ENCODE data around the gene BOK.
A peak's percentile ranks its signal among the peaks of the same experiment; 100 is the strongest.

BOK gene

GRCh38 chr2:241538838-241539615, 19.5 kb upstream of the BOK start:
- no peak for DNase-seq (ENCODE audit: low read depth)

- DNase-seq (ENCODE audit: low read depth): no peak
Measured at GRCh38 chr2:241539616-241540374, 18.8 kb upstream of the BOK start.

- DNase-seq (ENCODE audit: low read depth): no peak
Measured at GRCh38 chr2:241540401-241540770, 18.2 kb upstream of the BOK start.

DNA sequence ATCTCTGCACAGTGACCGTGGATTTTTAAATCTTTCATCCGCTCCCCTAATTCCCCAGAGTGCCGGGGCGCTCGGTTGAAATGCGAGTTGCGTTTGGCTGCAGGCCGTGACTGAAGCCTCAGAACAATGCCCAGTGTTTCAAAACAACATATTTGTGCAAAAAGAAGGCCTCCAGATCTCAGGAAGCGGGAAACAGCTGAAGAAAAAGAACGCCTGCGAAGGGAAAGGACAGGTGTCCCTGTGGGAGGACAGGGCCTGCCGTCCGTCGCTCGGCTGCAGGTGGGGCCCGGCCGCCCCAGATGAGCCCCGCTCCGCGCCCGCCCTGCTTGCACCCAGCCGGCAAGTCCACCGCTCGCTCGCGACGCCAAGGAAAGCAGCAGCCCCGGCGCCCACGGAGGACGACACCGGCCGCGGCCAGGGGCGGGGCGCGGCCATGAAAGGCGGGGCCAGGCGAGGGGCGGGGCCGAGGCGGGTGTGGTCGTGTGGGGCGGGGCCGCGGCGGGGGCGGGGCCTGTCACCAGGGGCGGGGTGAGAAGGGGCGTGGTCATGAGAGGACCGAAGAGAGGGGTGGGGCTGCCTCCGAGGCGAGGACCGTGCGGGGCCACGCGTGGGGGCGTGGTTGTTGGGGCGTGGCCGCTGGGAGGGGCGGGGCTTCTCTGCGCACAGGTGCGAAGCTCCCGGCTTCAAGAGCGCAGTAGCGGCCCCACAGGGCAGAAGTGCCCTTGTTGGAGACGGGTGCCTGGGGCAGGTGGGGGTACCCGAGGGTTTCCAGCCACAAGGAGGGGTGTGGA, 17.6 kb upstream of the BOK start:
- peak; percentile 43 for DNase-seq (ENCODE audit: low read depth)

DNA sequence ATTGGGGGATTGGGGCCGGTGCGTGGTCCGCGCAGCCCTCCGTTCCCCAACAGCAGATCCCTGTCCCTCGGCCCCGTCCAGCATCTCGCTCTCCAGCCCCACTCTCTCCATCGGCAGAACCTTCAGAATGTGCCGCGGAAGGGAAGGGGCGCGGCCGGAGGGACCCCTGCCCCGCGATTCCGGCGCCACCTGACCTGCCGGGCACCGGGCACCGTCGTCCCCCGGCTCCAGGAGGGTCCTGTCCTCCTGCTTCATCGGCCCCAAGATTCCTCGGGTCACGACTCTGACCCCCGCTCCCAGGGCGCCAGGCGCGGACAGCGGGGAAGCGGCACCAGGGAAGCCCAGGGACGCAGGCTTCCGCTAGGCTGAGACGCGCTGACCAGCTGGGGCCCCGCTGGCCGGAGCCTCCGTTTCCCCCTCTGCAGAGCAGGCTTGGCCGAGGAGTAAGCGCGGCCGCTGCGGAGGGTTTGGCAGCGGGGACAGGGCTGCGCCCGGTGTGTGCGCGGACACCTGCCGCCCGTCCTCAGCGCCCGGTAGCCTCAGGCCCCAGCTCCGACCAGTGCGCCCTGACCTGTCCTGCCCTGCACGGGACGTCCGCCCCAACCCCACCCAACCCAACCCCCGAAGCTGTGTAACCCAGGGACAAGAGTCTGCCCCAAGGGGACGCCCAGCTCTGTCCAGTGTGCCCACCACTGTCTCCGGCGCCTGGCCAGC, 16.8 kb upstream of the BOK start:
- no peak for DNase-seq (ENCODE audit: low read depth)

- no peak for DNase-seq (ENCODE audit: low read depth)
Measured at GRCh38 chr2:241542278-241542605, 16.3 kb upstream of the BOK start.

GRCh38 chr2:241545106-241545505, 13.4 kb upstream of the BOK start:
- no peak for DNase-seq (ENCODE audit: low read depth)

GRCh38 chr2:241545523-241546473, 12.7 kb upstream of the BOK start:
- DNase-seq (ENCODE audit: low read depth): no peak

DNA sequence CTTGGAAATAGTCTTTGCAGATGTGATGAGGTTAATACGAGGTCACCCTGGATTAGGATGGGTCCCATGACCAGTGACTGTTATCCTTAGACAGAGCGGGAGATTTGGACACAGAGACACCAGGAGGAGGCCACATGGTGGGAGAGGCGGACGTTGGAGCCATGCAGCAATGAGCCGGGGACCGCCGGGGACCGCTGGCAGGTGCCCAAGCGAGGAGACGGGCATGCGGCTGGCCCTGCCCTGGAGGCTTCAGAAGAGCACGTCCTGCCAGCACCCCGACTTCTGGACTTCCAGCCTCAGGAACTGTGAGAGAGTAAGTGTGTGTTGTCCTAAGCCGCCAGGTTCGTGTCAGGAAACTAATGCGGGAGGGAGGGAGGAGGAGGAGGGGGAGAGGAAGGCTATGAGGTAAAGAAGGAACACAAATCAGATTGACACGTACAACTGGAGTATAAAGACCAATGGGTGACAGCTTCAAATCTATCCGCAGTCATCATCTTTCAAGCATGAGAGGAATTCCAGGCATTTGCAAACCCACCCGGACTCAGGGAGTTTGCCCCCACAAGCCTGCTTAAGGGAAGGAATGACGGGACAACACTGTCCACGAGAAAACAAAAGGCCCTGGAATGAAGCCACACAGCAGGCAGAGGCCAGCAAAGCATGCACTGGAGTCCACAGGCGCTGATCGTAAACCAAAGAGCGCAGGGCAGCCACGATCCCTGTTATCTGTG, 11.6 kb upstream of the BOK start:
- DNase-seq (ENCODE audit: low read depth): no peak

DNA sequence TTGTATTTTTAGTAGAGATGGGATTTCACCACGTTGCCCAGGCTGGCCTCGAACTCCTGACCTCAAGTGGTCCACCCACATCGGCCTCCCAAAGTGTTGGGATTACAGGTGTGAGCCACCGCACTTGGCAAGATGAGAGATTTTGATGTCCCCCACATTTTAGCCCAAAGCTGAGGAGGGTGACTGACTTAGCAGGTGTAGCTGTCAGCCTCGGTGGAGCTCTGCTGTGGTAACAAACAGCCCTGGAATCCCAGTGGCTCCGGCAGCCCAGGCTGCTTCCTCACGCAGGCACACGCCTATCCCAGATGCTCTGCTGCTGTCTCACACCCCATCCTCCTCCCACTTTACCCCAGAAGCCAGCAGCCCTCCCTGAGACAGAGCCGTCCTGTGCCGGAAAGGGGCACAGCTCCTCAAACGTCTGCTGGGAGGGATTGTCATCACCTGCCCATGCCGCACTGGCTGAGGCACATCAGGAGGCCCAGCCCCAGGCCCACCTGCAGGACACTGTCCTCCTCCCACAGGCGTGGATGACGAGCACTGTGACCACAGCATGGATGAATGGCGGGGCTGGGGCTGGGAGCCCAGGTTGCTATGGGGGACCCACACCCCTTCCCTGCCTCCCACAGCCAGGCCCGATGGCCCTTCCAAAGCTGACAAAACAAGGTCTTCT, 10.6 kb upstream of the BOK start:
- no peak for DNase-seq (ENCODE audit: low read depth)

- no peak for DNase-seq (ENCODE audit: low read depth)
Measured at GRCh38 chr2:241548451-241548835, 10.1 kb upstream of the BOK start.

DNA sequence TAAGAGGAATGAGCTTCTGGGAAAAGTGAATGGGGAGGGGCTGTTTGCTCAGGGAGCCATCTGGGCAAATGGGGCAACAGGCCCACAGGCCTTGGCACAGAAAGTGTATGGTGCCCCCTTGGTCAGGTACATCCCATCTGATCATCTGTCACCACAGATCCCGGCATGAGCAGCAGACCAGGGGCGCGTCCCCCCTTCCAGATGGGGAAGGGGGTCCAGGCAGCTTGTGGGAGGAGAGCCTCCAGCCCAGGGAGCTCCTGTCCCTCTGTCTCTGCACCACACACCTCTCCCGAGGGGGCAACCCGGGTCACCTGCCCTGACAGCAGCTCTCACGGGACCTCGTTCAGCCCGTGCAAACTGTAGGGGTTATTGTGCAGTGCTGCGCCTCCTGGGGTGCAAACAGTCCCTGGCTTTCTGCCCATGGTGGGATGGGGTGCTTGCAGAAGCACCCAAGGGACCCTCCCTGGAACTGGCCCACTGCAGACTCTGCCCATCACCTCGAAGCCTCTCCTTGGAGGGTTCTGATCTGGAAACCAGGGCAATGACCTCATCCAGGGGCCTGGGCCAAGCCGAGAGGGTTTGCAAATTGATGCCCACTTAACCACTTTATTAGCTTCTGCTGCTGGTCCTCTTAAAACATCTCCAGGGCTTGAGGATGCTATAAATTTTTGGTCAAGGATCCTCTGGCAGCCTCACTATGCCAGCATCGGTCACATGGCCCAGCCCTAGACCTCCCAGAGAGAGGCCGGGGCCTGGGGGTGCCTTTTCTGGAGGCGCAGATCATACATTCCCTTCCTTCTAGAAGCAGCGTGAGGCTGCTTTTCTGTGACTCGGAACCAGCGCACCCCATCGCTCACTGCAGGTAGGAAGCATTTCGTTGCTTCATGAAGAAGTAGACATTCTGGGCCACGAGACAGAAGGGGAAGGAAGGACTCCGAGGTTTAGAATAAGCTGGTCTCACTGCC, 7.6 kb upstream of the BOK start:
- no peak for DNase-seq (ENCODE audit: low read depth)

GRCh38 chr2:241551599-241551997, 6.9 kb upstream of the BOK start:
- DNase-seq (ENCODE audit: low read depth): no peak

- no peak for DNase-seq (ENCODE audit: low read depth)
Measured at GRCh38 chr2:241551998-241552737, 6.4 kb upstream of the BOK start.

- no peak for DNase-seq (ENCODE audit: low read depth)
Measured at GRCh38 chr2:241553512-241553830, 5.1 kb upstream of the BOK start.

- DNase-seq (ENCODE audit: low read depth): no peak
Measured at GRCh38 chr2:241553981-241554380, 4.6 kb upstream of the BOK start.

- DNase-seq (ENCODE audit: low read depth): no peak
Measured at GRCh38 chr2:241554610-241555322, 3.8 kb upstream of the BOK start.

DNA sequence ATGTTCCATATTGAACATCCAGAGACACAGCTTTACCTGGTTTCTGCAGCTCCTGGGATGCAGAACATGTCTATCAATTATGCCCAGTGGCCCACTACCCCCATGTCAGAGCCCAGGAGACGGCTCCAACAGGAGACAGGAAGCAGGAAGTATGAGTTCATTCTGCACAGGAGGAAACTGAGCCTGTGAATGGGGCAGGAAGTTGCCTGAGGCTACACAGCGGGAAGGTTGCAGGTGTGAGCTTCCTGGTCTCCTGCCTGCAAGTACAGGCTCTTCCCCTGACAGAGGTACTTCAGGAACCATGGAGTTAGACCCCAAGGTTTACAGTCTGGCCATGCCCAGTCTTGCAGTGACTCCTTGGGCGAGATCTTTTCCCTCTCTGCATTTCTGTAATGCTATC, 2.8 kb upstream of the BOK start:
- DNase-seq (ENCODE audit: low read depth): no peak
